GM23338 (cell line): ENCODE results near the gene RBKS.
A peak's percentile ranks its signal among the peaks of the same experiment; 100 is the strongest.

Experiments used
- EZH2phosphoT487 ChIP-seq: fragments of 200-600 bp; sonication (generic); IDR thresholded peaks from one replicate; pipeline ENCODE4 v1.8.1; 2018; ENCODE audit warnings: antibody characterized with exemption; ENCODE audit not compliant: unreplicated experiment
- POLR2AphosphoS5 ChIP-seq: IDR thresholded peaks from 2 replicates; pipeline ENCODE4 v1.6.1; 2016; ENCODE audit warnings: antibody characterized with exemption, low read depth
- TF ChIP-seq, protein P1 (sequence below), 2 experiments: fragments of 200-600 bp in 1 of 2; sonication (generic) in 1 of 2; conservative IDR thresholded peaks; 2 replicates each; pipeline versions ENCODE4 v1.5.1 to v1.6.1; 2016 to 2017; ENCODE audit warnings: antibody characterized with exemption in 2 of 2, low read depth in 2 of 2, mild to moderate bottlenecking in 2 of 2, moderate library complexity in 1 of 2

- TF ChIP-seq, protein P1, sequence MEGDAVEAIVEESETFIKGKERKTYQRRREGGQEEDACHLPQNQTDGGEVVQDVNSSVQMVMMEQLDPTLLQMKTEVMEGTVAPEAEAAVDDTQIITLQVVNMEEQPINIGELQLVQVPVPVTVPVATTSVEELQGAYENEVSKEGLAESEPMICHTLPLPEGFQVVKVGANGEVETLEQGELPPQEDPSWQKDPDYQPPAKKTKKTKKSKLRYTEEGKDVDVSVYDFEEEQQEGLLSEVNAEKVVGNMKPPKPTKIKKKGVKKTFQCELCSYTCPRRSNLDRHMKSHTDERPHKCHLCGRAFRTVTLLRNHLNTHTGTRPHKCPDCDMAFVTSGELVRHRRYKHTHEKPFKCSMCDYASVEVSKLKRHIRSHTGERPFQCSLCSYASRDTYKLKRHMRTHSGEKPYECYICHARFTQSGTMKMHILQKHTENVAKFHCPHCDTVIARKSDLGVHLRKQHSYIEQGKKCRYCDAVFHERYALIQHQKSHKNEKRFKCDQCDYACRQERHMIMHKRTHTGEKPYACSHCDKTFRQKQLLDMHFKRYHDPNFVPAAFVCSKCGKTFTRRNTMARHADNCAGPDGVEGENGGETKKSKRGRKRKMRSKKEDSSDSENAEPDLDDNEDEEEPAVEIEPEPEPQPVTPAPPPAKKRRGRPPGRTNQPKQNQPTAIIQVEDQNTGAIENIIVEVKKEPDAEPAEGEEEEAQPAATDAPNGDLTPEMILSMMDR (conservative IDR thresholded peaks at IDR 0.05; ENCODE audit: low read depth in 2 of 2) = no peak
- no peak for TF ChIP-seq EZH2phosphoT487
- TF ChIP-seq POLR2AphosphoS5 = peak; percentile 78
These were observed 118.4 kb downstream of the RBKS start, which contains the start of gene MRPL33 for GRCh38 chr2:27771548-27772335.
